ENCODE data around the gene DHX9. TPM values are rescaled to one million over a fixed set of nuclear protein-coding genes. Genes with fewer than 3 reads are reported as not detected.
A peak's percentile ranks its signal among the peaks of the same experiment; 100 is the strongest.

DHX9 gene
- total and polyA plus RNA-seq, 9 of the 15 experiments (the other 6 are each of a cell fraction or from before 2014, with no cell fraction given) = 100 to 409 (median 294) TPM

- no peak for TF ChIP-seq ARHGAP35 (IDR thresholded peaks at IDR 0.05; ENCODE audit: partially characterized antibody)
- TF ChIP-seq TEAD4 (IDR thresholded peaks at IDR 0.05; ENCODE audit: low read length) = peak; percentile 89
- TF ChIP-seq TEAD4 (CRISPR knock-in tag; IDR thresholded peaks at IDR 0.05; ENCODE audit: borderline replicate concordance) = no peak
- no peak for TF ChIP-seq ZBTB12 (CRISPR knock-in tag; IDR thresholded peaks at IDR 0.05)
- no peak for TF ChIP-seq ZNF143 (CRISPR knock-in tag; IDR thresholded peaks at IDR 0.05)
- TF ChIP-seq, protein P1, sequence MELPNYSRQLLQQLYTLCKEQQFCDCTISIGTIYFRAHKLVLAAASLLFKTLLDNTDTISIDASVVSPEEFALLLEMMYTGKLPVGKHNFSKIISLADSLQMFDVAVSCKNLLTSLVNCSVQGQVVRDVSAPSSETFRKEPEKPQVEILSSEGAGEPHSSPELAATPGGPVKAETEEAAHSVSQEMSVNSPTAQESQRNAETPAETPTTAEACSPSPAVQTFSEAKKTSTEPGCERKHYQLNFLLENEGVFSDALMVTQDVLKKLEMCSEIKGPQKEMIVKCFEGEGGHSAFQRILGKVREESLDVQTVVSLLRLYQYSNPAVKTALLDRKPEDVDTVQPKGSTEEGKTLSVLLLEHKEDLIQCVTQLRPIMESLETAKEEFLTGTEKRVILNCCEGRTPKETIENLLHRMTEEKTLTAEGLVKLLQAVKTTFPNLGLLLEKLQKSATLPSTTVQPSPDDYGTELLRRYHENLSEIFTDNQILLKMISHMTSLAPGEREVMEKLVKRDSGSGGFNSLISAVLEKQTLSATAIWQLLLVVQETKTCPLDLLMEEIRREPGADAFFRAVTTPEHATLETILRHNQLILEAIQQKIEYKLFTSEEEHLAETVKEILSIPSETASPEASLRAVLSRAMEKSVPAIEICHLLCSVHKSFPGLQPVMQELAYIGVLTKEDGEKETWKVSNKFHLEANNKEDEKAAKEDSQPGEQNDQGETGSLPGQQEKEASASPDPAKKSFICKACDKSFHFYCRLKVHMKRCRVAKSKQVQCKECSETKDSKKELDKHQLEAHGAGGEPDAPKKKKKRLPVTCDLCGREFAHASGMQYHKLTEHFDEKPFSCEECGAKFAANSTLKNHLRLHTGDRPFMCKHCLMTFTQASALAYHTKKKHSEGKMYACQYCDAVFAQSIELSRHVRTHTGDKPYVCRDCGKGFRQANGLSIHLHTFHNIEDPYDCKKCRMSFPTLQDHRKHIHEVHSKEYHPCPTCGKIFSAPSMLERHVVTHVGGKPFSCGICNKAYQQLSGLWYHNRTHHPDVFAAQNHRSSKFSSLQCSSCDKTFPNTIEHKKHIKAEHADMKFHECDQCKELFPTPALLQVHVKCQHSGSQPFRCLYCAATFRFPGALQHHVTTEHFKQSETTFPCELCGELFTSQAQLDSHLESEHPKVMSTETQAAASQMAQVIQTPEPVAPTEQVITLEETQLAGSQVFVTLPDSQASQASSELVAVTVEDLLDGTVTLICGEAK (IDR thresholded peaks at IDR 0.05) = no peak
- TF ChIP-seq, protein P1 (CRISPR knock-in tag; IDR thresholded peaks at IDR 0.05) = no peak
- TF ChIP-seq, protein P2, sequence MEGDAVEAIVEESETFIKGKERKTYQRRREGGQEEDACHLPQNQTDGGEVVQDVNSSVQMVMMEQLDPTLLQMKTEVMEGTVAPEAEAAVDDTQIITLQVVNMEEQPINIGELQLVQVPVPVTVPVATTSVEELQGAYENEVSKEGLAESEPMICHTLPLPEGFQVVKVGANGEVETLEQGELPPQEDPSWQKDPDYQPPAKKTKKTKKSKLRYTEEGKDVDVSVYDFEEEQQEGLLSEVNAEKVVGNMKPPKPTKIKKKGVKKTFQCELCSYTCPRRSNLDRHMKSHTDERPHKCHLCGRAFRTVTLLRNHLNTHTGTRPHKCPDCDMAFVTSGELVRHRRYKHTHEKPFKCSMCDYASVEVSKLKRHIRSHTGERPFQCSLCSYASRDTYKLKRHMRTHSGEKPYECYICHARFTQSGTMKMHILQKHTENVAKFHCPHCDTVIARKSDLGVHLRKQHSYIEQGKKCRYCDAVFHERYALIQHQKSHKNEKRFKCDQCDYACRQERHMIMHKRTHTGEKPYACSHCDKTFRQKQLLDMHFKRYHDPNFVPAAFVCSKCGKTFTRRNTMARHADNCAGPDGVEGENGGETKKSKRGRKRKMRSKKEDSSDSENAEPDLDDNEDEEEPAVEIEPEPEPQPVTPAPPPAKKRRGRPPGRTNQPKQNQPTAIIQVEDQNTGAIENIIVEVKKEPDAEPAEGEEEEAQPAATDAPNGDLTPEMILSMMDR (IDR thresholded peaks at IDR 0.05 in 2 of 3, conservative IDR thresholded peaks at IDR 0.05 in 1 of 3; ENCODE audit: insufficient read depth in 2 of 3, low read depth in 1 of 3, low read length in 3 of 3) = peak in 2 of 3 experiments; percentile 7 to 48; a peak in 2 of 6 replicates
- TF ChIP-seq, protein P3, sequence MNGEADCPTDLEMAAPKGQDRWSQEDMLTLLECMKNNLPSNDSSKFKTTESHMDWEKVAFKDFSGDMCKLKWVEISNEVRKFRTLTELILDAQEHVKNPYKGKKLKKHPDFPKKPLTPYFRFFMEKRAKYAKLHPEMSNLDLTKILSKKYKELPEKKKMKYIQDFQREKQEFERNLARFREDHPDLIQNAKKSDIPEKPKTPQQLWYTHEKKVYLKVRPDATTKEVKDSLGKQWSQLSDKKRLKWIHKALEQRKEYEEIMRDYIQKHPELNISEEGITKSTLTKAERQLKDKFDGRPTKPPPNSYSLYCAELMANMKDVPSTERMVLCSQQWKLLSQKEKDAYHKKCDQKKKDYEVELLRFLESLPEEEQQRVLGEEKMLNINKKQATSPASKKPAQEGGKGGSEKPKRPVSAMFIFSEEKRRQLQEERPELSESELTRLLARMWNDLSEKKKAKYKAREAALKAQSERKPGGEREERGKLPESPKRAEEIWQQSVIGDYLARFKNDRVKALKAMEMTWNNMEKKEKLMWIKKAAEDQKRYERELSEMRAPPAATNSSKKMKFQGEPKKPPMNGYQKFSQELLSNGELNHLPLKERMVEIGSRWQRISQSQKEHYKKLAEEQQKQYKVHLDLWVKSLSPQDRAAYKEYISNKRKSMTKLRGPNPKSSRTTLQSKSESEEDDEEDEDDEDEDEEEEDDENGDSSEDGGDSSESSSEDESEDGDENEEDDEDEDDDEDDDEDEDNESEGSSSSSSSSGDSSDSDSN (IDR thresholded peaks at IDR 0.05; ENCODE audit: borderline replicate concordance in 1 of 2, low read depth in 2 of 2, low read length in 2 of 2) = peak; percentile 64 to 94; a peak in 3 of 4 replicates
These were observed at the start of gene DHX9 (continued) for GRCh38 chr1:182839209-182840066.

Data from K562 (cell line).